NCI-H128 (cell line): ENCODE data around the gene TAS2R43.
"Not testable (repeated sequence)": the region's sequence is repeated elsewhere in the genome, so short reads cannot be mapped to it uniquely, and the experiment has no call there.

Source experiments
- DNase-seq: peaks from one replicate; lab custom pipeline; 2025; ENCODE audit not compliant: unreplicated experiment; lab: John Stamatoyannopoulos, UW

Gene TAS2R43

DNA sequence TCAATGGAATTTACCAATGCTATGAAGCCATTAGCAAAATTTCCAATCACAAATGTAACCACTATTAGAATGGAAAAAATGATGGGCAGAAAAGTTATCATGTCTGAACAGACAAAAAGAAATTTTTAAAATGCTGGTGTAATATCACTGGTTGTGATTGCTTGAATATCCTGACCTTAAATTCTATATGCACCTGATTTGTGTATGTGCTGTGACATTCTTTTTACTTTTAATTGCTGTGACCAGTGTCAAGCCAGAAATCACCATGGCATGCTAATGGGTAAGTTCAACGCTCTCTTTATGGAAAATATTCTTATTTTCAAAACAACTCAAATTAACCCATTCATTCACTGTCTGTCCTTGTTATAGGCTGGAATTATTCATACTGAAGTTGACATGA, 29.9 kb downstream of the TAS2R43 start, which contains the start of gene TAS2R46:
Gene TAS2R46, minus strand, starts transcription at position 101 of the 400 bp plus-strand sequence. Its CDS starts 0 bp downstream, at position 101.
- not testable (repeated sequence) for DNase-seq

DNA sequence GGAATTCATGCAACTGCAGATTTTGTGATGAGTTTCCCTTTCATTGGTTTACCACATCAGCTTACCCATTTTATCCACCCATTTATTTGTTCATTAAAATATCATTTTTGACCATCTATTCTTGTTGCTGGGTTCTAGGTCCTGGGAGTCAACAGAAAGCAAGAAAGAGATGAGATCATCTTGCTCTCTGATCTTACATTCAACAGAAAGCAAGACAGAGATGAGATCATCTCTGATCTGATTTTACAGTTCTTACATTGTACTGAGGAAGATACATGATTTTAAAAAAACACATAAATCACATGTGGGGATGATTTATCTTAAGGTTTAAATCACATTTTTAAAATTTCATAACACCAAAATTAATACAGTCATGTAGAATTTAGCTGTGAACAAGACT, 32.3 kb downstream of the TAS2R43 start:
- no peak for DNase-seq

DNA sequence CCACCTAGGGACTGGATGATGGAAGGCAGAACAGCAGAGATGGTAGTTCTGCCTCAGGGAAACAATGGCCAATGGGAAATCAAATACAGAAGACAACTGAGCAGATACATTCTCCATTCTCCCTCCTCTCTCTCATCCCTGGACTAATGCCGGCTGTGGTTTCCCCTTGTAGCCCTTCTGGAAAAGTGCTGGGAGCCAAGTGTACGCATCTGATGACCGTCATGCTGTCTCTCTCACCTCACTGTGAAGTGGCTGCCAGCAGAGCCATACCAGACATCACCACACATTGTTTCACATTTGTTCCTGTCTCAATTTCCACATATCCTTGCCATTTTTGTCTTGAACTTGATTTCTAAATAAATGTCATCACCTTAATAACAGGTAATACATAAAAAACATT, 33.1 kb downstream of the TAS2R43 start:
- DNase-seq, result no peak

DNA sequence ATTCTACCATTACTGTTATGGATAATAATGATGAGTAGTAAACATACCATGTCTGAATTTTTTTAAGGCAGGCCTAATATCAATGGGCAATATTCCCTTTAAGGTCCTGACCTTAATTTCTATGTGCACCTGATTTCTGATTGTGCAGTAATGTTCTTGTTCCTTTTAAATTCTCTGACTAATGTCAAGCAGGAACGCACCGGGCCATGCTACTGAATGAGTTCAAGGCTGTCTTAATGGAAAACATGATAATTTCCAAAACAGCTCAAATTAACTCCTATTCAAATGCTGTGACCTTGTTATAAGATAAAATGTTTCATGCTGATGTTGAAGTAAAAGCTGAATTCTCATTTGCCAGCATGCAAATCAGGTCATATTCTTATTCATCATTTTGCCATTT, 36.8 kb downstream of the TAS2R43 start:
- DNase-seq, result no peak

DNA sequence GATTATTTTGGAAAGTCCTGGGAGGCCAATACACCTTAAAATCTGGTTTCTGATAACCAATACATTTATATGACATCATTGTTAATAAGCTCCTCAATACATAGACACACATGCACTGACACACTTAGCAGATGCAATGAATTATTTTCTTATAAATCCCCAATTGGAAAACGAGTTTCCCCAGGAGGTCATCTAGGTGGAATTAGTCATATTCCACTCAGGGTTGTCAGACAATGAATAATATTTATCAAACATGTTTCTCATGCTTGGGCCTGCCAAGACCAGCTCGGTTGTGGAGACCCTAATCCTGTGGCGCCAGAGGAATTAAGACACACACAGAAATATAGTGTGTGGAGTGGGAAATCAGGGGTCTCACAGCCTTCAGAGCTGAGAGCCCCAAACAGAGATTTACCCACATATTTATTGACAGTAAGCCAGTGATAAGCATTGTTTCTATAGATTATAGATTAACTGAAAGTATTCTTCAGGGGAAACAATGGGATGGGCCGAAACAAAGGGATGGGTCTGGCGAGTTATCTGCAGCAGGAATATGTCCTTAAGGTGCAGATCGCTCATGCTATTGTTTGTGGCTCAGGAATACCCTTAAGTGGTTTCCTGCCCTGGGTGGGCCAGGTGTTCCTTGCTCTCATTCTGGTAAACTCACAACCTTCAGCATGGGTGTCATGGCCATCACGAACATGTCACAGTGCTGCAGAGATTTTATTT, 42.1 kb downstream of the TAS2R43 start:
- not testable (repeated sequence) for DNase-seq

DNA sequence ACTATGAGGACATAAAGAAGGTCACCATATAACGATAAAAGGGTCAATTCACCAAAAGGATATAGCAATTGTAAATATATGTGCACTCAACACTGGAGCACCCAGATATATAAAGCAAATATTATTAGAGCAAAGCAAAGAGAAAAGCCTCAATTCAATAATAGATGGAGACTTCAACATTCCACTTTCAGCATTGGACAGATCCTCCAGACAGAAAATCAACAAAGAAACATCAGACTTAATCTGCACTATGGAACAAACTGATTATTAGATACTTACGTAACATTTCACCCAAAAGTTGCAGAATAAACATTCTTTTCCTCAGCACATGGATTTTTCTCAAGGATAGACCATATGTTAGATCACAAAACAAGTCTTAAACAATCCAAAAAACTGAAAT, 50.7 kb downstream of the TAS2R43 start:
- DNase-seq, result not testable (repeated sequence)
